CD4-positive, CD25-positive, alpha-beta regulatory T cell (primary cell): ENCODE results near the gene SBF1. TPM values are rescaled to one million over a fixed set of nuclear protein-coding genes. Genes with fewer than 3 reads are reported as not detected.

Experiments
- ATAC-seq, 2 donors: fragments of 150-1000 bp; cut with Tn5 transposase; one replicate each; pipeline ENCODE4 v1.10.0; 2021; ENCODE audit warnings: low read depth in 2 of 2, moderate number of reproducible peaks in 2 of 2, moderate library complexity in 1 of 2
- DNase-seq, 3 donors: peaks; one replicate each; pipeline versions ENCODE4 v3.0.0 to v3.0.0-alpha.2; 2012 to 2022; ENCODE audit warnings: mixed read lengths in 1 of 3
- H3K27ac ChIP-seq: one replicate; pipeline ENCODE4 v1.7.0; 2013; ENCODE audit warnings: mild to moderate bottlenecking, low read length; ENCODE audit not compliant: insufficient read depth, poor library complexity, severe bottlenecking
- H3K27me3 ChIP-seq: one replicate; pipeline ENCODE4 v1.7.0; 2013; ENCODE audit warnings: low read length; ENCODE audit not compliant: control insufficient read depth, insufficient read depth
- H3K36me3 ChIP-seq: one replicate; pipeline ENCODE4 v1.7.0; 2013; ENCODE audit warnings: mild to moderate bottlenecking, low read length, moderate library complexity; ENCODE audit not compliant: control insufficient read depth, insufficient read depth
- H3K4me1 ChIP-seq: 2 replicates; pipeline ENCODE4 v1.7.0; 2013; ENCODE audit warnings: mild to moderate bottlenecking, low read length; ENCODE audit not compliant: insufficient read depth, control insufficient read depth, poor library complexity, severe bottlenecking
- H3K4me3 ChIP-seq: one replicate; pipeline ENCODE4 v1.7.0; 2013; ENCODE audit warnings: low read depth, mild to moderate bottlenecking, low read length, moderate library complexity
- H3K9me3 ChIP-seq, 2 experiments: 1 replicate in 1 of 2; 2 replicates in 1 of 2; pipeline ENCODE4 v1.7.0; 2013; ENCODE audit warnings: low read length in 2 of 2, mild to moderate bottlenecking in 1 of 2, moderate library complexity in 1 of 2; ENCODE audit not compliant: control insufficient read depth in 2 of 2
- H3K27ac Mint-ChIP-seq, 3 donors: one replicate each; pipeline ENCODE4 v1.8.0; 2020 to 2022; ENCODE audit warnings: mild to moderate bottlenecking in 3 of 3, mixed read lengths in 3 of 3, moderate library complexity in 2 of 3
- H3K27me3 Mint-ChIP-seq: one replicate; pipeline ENCODE4 v1.8.0; 2022; ENCODE audit warnings: mild to moderate bottlenecking, mixed read lengths
- H3K36me3 Mint-ChIP-seq: one replicate; pipeline ENCODE4 v1.8.0; 2020; ENCODE audit warnings: mixed read lengths
- H3K4me1 Mint-ChIP-seq, 4 donors: one replicate each; pipeline ENCODE4 v1.8.0; 2020 to 2022; ENCODE audit warnings: mixed read lengths in 4 of 4, mild to moderate bottlenecking in 1 of 4
- H3K4me3 Mint-ChIP-seq, 4 donors: one replicate each; pipeline ENCODE4 v1.8.0; 2020 to 2022; ENCODE audit warnings: mild to moderate bottlenecking in 4 of 4, mixed read lengths in 4 of 4, moderate library complexity in 3 of 4
- H3K9me3 Mint-ChIP-seq, 7 donors: one replicate each; pipeline ENCODE4 v1.8.0; 2020 to 2022; ENCODE audit warnings: mixed read lengths in 7 of 7, mild to moderate bottlenecking in 3 of 7, moderate library complexity in 2 of 7
- polyA plus RNA-seq, 4 donors: library from polyadenylated mRNA; unstranded; fragments of 300-500 nt; fragmentation: Illumina TruSeq; gene quantifications; one replicate each; pipeline ENCODE4 v1.2.3, GENCODE V29; 2021
- total RNA-seq: library from RNA; stranded (reverse); gene quantifications from one replicate; pipeline ENCODE4 v1.2.3, GENCODE V29; 2022

SBF1 gene
- total and polyA plus RNA-seq, 5 donors from 2014 or later: 16.2 to 220 (median 18.0) TPM

- H3K9me3 ChIP-seq: no peaks in the 10 kb centered on the region
- peak overlapping the region in 1 of 3 donors; percentile 87 for H3K27ac Mint-ChIP-seq
- peaks cover 53% of the 10 kb centered on the region for H3K36me3 ChIP-seq
- ATAC-seq (no peak), DNase-seq (no peak)
- H3K27ac ChIP-seq: no peak overlapping the region
- peaks cover 11% of the 10 kb centered on the region for H3K36me3 Mint-ChIP-seq
- H3K9me3 Mint-ChIP-seq: no peaks in the 10 kb centered on the region
- H3K27me3 ChIP-seq: no peaks in the 10 kb centered on the region
- no peak overlapping the region for H3K4me3 ChIP-seq
- peaks cover 0 to 54% (median 21%) of the 10 kb centered on the region in 4 donors for H3K4me1 Mint-ChIP-seq
- H3K4me1 ChIP-seq: peaks cover 43% of the 10 kb centered on the region
- H3K4me3 Mint-ChIP-seq: peak overlapping the region in 2 of 4 donors; percentile 70 to 79
- H3K27me3 Mint-ChIP-seq: no peaks in the 10 kb centered on the region
Measured at GRCh38 chr22:50467341-50467740, 7.5 kb downstream of the SBF1 start.

- peak overlapping the region in 1 of 3 donors; percentile 52 for H3K27ac Mint-ChIP-seq
- ATAC-seq: no peak
Measured at GRCh38 chr22:50465066-50465930, 9.5 kb downstream of the SBF1 start.

GRCh38 chr22:50464451-50464850 lies 10.4 kb downstream of the SBF1 start:
- Histone ChIP-seq H3K36me3 (peaks cover 80% of the 10 kb centered on the region), H3K9me3 (no peaks in the 10 kb centered on the region), H3K4me1 (peaks cover 14% of the 10 kb centered on the region), H3K4me3 (no peak overlapping the region), H3K27me3 (no peaks in the 10 kb centered on the region), H3K27ac (no peak overlapping the region)
- peaks cover 16% of the 10 kb centered on the region for H3K36me3 Mint-ChIP-seq
- H3K27me3 Mint-ChIP-seq: no peaks in the 10 kb centered on the region
- no peaks in the 10 kb centered on the region for H3K9me3 Mint-ChIP-seq
- no peak overlapping the region for H3K4me3 Mint-ChIP-seq
- no peak for ATAC-seq
- peaks cover 0 to 25% (median 6%) of the 10 kb centered on the region in 4 donors for H3K4me1 Mint-ChIP-seq
- no peak overlapping the region for H3K27ac Mint-ChIP-seq
- no peak for DNase-seq

More at GRCh38 chr22:50465066-50465930, 9.5 kb downstream of the SBF1 start:
- no peak overlapping the region for H3K4me3 Mint-ChIP-seq
- H3K36me3 Mint-ChIP-seq: peaks cover 16% of the 10 kb centered on the region
- Histone ChIP-seq H3K4me1 (peaks cover 23% of the 10 kb centered on the region), H3K27me3 (no peaks in the 10 kb centered on the region), H3K27ac (no peak overlapping the region), H3K36me3 (peaks cover 72% of the 10 kb centered on the region), H3K4me3 (no peak overlapping the region), H3K9me3 (no peaks in the 10 kb centered on the region)
- H3K4me1 Mint-ChIP-seq: peaks cover 0 to 33% (median 9%) of the 10 kb centered on the region in 4 donors
- H3K27me3 Mint-ChIP-seq: no peaks in the 10 kb centered on the region
- no peaks in the 10 kb centered on the region for H3K9me3 Mint-ChIP-seq
- no peak for DNase-seq

GRCh38 chr22:50463188-50463900 lies 11.5 kb downstream of the SBF1 start:
- no peak overlapping the region for H3K4me3 ChIP-seq
- DNase-seq (no peak), ATAC-seq (no peak)
- Mint-ChIP-seq H3K9me3 (peaks cover 0 to 1% (median 0%) of the 10 kb centered on the region in 7 donors), H3K27ac (peak overlapping the region in 2 of 3 donors; percentile 69 to 81), H3K4me3 (peak overlapping the region in 1 of 4 donors; percentile 43), H3K27me3 (no peaks in the 10 kb centered on the region), H3K4me1 (peaks cover 0 to 16% (median 6%) of the 10 kb centered on the region in 4 donors), H3K36me3 (peaks cover 21% of the 10 kb centered on the region)
- H3K27me3 ChIP-seq: no peaks in the 10 kb centered on the region
- peaks cover 3% of the 10 kb centered on the region for H3K4me1 ChIP-seq
- H3K27ac ChIP-seq: no peak overlapping the region
- peaks cover 91% of the 10 kb centered on the region for H3K36me3 ChIP-seq
- H3K9me3 ChIP-seq: no peaks in the 10 kb centered on the region

GRCh38 chr22:50461979-50462540 lies 12.8 kb downstream of the SBF1 start:
- no peak overlapping the region for H3K27ac ChIP-seq
- DNase-seq (no peak), ATAC-seq (no peak)
- H3K36me3 ChIP-seq: peaks cover 92% of the 10 kb centered on the region
- Mint-ChIP-seq H3K9me3 (peaks cover 0 to 1% (median 0%) of the 10 kb centered on the region in 7 donors), H3K36me3 (peaks cover 22% of the 10 kb centered on the region), H3K27me3 (no peaks in the 10 kb centered on the region), H3K4me3 (no peak overlapping the region), H3K27ac (no peak overlapping the region), H3K4me1 (peaks cover 0 to 10% (median 8%) of the 10 kb centered on the region in 4 donors)
- no peaks in the 10 kb centered on the region for H3K27me3 ChIP-seq
- no peaks in the 10 kb centered on the region for H3K4me1 ChIP-seq
- no peak overlapping the region for H3K4me3 ChIP-seq
- no peaks in the 10 kb centered on the region for H3K9me3 ChIP-seq

- H3K4me3 Mint-ChIP-seq: no peak overlapping the region
- H3K4me1 Mint-ChIP-seq: peaks cover 0 to 8% (median 6%) of the 10 kb centered on the region in 4 donors
- no peaks in the 10 kb centered on the region for H3K27me3 Mint-ChIP-seq
- H3K4me3 ChIP-seq: no peak overlapping the region
- no peak for ATAC-seq
- no peaks in the 10 kb centered on the region for H3K9me3 ChIP-seq
- no peaks in the 10 kb centered on the region for H3K27me3 ChIP-seq
- no peak for DNase-seq
- H3K36me3 Mint-ChIP-seq: peaks cover 20% of the 10 kb centered on the region
- H3K9me3 Mint-ChIP-seq: peaks cover 0 to 1% (median 0%) of the 10 kb centered on the region in 7 donors
- H3K36me3 ChIP-seq: peaks cover 92% of the 10 kb centered on the region
- no peak overlapping the region for H3K27ac ChIP-seq
- H3K4me1 ChIP-seq: no peaks in the 10 kb centered on the region
- no peak overlapping the region for H3K27ac Mint-ChIP-seq
Measured at GRCh38 chr22:50461536-50461935, 13.3 kb downstream of the SBF1 start.

- ATAC-seq (no peak), DNase-seq (no peak)
- peaks cover 20% of the 10 kb centered on the region for H3K36me3 Mint-ChIP-seq
- Histone ChIP-seq H3K4me1 (no peaks in the 10 kb centered on the region), H3K36me3 (peaks cover 90% of the 10 kb centered on the region), H3K27me3 (no peaks in the 10 kb centered on the region), H3K9me3 (no peaks in the 10 kb centered on the region), H3K4me3 (no peak overlapping the region), H3K27ac (no peak overlapping the region)
- peaks cover 0 to 6% (median 6%) of the 10 kb centered on the region in 4 donors for H3K4me1 Mint-ChIP-seq
- H3K27ac Mint-ChIP-seq: no peak overlapping the region
- H3K4me3 Mint-ChIP-seq: peak overlapping the region in 1 of 4 donors; percentile 51
- peaks cover 0 to 1% (median 0%) of the 10 kb centered on the region in 7 donors for H3K9me3 Mint-ChIP-seq
- H3K27me3 Mint-ChIP-seq: no peaks in the 10 kb centered on the region
Measured at GRCh38 chr22:50460938-50461337, 13.9 kb downstream of the SBF1 start.
